HG02973 (cell line): ENCODE results near the gene MISP.

Source experiments
- ATAC-seq: cut with Tn5 transposase; IDR thresholded peaks from one replicate; pipeline ENCODE4 v1.9.1; 2021; ENCODE audit warnings: moderate library complexity; ENCODE audit not compliant: unreplicated experiment

MISP gene

DNA sequence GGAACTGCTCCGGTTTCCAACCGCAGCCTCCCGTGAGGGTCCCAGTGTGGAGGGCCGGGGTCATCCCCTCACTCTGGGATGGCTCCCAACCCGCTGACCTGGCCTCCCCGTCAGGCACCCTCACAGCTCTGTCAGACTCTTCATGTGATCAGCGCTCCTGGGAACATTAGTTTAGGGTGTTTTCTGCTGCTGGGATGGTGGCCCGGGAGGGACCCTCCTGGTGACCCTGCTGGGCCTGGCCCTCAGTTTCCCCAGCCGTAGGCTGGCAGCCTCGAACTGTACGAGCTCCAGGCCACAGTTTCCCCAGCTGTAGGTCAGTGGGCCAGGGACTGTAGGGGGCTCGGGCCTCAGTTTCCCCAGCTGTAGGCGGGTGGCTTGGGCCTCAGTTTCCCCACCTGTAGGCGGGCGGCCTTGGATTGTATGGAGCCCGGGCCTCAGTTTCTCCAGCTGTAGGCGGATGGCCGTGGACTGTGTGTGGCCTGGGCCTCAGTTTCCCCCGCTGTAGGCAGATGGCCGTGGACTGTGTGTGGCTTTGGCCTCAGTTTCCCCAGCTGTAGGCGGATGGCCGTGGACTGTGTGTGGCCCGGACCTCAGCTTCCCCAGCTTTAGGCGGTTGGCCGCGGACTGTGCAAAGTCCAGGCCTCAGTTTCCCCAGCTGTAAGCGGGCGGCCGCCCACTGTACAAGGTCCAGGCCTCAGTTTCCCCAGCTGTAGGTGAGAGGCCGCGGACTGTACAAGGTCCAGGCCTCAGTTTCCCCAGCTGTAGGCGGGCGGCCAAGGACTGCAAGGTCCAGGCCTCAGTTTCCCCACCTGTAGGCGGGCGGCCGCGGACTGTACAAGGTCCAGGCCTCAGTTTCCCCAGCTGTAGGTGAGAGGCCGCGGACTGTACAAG lies 45.0 kb downstream of the MISP start:
- no peak for ATAC-seq

DNA sequence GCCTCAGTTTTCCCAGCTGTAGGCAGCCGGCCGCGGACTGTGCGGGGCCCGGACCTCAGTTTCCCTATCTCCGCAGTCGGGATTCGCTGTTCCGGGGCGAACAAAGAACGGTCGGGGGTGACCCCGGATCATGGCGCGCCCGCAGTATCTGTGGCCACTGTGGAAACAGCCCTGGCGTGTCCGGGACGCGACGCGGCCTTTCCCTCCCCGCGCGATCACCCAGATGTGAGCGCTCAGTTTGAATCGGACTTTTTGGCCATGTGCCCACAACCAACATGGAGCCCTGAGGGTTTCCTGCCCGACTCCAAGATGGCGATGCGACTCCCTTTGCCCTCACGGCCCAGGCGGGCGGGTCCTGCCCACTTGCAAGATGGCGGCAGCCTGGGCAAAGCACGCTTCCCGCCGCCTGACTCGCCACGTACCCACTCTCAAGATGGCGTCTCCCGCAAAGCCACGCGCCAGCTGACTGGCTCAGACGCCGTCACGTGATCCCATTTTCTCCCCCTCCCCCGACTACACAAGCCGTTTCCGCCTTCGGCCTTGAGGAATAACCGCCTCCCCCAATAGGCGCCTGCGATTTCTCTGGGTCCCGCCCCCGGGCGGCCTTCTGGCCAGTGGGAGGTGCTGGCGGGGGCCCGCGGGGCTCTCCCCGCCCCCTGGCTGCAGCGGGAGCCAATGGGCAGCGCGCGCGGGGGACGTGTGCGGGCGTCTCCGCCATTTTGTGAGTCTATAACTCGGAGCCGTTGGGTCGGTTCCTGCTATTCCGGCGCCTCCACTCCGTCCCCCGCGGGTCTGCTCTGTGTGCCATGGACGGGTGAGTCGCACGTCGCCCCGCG lies 46.0 kb downstream of the MISP start, which contains the start of gene PTBP1:
TSS of gene PTBP1 (plus strand) at position 761 of the 836 bp plus-strand sequence. CDS start at position 807, 46 bp downstream.
- ATAC-seq: peak; percentile 69

DNA sequence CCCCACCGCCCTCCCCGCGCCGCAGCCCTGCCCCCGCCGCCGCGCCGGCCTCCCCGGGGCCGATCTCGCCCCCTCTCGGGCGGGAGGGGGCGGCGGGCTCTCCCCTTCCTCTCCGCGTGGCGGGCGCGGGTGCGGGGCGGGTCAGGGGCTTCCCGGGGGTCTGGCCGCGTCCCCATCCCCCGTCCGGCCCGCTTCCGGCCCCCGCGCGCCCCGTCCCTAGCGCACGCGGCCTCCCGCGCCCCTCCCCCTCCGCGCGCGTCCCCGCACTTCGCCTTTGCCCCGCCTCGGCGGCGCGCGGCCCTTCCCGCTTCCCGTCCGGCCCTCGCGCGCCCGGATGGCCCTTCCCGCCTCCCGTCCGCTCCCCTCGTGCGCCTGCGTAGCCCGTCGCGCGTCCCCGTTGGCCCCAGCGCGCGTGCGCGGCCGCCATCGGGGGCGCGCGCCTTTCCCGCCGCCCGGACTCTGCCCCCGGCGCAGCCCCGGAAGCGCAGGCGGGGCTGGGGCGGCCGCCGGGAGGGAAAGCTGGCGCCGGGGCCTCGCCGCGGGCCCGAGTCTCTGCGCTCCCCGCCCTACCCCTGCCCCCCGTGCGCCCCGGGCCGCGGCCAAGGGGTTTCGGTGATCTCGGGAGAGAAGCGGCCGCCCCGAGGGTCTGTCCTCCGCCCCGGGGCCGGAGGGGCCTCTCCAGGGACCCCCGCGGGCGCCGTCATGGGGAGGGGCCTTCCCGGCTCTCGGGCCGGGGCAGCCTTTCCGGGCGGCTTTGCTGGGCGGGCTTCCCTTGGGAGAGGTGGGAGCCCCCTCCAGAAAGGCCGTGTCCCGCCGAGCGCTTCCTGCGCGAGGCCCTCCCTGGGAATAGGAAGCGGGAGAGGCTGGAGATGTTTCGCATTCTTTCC lies 46.9 kb downstream of the MISP start:
- ATAC-seq: peak; percentile 34

DNA sequence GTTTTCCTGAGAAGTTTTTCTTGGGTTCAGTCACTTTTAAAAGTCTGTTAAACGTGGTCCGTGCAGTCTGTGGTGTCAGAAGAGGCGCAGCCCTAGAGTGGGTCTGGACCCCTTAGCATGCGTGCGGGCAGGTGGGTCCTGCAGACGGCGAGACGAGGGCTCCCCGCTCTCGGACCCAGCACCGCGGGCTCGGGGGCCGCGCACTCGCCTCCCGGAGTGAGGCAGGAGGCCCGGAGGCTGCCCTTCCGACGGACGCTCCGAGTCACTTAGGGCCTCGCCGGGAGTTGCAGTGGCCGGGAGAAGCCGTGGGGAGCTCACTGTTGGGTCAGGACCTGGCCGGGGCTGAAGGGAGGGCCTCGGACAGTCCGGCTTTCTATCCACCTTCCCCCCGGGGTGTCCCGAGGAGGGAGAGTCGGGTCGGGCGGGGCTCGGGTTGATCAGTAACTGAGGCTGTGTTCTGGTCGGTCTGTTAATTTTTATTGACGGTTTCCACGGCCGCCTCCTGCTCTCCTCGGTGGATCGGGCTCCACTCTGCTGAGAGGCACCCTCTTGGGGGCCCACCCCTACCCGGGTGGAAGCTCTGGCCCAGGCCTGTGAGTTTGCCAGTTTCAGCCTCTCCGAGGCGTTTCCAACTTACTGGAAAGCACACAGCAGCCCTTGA lies 47.6 kb downstream of the MISP start:
- no peak for ATAC-seq

DNA sequence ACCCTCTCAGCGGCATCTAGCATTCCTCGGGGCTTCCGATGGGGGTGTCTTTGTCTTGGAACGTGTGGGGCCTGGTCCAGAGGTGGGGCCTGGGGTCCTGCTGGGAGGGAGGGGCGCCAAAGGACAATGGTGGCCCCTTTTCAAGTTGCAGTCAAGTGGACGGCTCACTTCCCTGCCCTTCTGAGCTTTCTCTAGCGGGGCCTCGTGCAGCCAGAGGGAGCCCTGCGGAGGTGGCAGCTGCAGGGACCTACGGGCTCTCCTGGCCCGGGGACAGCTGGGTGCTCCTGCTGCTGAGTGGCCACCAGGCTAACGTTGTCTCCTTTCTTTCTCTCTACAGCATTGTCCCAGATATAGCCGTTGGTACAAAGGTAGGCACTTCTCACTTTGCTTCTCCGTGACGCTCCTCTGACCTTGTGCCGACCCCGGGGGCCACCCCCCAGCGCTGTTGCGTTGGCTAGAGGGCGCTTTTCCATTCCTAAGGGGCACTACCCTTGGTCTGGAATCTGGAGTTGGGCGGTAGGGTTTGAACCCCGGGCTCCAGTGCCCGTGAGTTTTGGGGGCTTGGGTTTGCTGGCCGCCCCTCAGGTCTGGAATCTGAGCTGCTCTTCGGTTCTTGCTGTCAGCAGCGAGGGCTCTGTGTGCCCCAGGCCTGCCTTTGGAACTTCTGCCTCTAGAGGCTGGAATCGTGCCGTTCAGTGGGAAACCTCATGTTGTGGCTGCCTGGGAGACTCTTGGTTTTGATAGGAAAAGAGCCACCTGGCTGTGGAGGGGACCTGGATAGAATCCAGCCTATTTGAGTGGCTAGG lies 48.4 kb downstream of the MISP start:
- ATAC-seq: no peak

DNA sequence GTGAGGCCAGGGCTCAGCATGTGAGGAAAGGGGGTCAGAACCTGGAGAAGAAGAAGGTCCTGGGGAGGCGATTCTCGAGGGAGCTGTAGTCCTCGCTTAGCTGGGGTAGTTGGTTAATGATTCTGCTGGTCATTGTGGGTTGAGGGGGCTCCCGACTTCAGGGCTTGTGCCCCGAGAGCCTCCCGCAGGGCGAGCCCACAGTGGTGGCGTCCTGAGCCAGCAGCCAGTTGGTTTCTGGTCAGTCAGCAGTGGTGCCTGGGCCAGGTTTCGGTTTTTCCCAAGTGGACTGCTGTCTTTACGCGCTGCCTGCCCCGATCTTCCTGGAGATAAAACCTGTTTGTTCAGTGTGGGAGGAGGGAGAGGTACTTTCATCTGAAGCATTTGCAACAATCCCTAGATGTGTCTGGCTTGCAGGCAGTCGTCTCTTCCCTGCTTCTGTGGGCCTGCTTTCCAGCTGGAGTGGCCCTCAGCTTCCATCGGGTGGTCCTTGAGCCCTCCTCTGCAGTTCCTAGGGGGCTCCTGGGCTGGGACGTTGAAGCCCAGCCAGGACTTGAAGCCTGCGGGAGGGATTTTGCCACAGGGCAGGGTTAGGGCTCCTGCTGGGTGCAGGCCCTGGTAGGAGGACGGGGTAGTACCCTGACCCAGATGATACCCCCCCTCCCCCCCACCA lies 49.6 kb downstream of the MISP start:
- ATAC-seq: no peak

DNA sequence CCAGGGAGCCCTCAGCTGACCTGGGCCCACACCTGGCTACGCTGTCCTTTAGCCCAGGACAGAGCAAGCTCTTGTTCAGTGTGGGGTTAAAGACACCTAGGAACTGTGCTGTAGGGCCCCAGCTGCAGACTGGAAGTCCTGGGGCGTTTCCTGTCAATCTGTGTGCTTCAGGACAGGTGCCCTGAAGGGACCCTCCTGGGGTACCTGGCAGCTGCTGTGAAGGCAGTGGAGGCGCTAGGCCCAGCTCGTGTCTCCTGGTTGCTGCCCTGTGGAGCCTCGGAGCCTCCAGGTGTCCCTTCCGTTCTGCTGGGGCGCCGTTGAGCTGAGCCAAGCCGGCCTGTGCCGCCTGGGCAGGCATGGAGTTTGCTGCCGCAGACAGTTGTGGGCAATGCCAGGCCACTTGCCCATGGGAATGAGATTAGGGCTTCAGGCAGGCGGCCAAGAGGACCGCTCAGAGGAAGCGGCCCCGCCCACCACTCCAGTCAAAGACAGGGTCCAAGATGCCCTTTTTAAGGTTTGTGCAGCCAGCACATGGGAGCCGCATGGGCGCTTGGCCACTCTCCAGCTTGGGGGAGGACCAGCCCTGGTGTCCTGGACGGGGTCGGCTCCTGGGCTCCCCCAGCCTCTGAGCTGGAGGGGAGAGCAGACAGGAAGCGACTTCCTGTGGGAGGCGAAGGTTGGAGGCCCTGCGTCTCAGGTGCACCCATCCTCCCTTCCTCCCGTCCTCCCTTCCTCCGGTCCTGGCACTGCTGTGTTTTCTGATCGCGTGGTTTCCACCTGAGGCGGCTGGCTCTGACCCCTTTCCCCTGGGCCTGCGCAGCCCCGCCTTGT lies 50.3 kb downstream of the MISP start:
- ATAC-seq: no peak

DNA sequence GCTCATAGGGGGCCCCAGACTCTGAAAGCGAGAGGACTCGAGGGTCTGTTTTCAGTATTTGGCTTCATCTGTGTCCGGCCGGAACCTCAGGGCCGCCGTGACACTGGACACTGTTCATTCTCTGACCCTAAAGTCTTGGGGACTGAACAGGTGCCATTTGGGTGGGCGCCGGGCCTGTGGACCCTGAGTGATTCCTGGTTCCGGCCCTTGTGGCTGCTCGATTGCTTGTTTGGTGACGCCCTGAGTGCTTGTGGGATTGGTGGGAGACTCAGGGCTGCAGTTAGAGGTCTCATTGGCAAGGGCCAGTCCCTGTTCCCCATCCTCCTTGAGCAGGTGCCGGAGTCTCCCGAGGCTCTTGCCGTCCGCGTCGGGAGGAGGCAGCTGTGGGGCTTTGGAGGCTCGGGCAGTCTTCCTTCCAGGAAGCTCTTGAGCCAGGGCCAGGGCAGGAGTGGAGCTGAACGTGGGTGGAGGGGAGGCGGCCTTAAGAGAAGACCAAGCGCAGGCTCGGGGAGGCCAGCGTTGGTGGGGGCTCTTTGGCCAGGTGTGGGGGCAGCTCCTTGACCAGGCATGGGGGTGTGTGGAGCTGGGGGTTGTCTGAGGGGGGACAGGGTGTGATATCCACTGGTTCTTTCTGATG lies 51.1 kb downstream of the MISP start:
- ATAC-seq: no peak

DNA sequence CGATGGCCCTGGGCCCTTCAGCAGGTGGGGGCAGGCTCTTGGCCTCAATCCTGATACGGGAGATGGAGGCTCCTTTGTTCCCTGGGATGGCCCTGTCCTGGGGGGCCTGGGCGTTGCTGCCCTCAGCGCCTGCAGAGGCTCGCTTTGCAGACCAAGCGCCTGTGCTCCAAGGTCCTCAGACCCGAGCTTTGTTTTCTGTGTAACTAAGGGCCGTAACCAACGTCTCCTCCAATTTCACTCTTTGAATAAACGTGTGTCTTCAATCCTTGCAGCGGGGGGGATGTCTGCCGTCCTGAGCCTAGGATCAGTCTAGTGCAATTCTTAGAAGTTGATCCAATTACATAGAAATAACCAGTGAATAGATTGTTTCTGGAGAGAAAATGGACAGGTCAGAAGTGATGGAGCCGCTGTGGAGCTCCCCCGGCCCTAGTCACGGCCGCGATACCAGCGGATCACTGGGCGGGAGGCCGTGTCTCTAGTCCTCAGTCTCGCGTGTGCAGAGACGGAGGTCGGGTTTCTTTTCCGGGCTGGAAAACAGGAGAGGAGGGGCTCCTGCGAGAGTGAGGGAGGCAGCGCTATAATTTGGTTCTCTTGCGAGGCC lies 51.7 kb downstream of the MISP start:
- ATAC-seq: no peak

DNA sequence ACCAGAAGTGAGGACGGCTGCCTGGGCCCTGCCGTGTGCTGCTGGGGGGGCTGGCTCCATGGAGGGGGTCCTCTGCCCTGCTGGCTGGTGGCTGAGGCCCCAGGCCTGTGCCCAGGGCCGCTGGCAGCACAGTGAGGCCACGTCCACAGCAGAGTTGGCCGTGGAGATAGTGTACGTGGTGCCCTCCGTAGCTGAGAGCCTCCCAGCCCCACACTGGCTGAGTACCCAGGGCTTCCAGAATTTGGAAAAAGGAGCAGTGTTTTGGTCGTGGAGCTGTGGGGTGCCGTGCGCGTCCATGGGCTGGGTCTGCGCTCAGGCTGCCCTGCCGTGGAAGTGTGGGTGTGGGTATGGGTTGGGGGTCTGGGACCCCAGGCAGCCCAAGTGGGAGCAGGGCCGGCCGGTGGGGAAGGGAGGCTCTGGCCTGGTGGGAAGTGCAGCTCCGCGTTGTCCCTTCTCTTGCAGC lies 52.2 kb downstream of the MISP start:
- ATAC-seq: no peak

DNA sequence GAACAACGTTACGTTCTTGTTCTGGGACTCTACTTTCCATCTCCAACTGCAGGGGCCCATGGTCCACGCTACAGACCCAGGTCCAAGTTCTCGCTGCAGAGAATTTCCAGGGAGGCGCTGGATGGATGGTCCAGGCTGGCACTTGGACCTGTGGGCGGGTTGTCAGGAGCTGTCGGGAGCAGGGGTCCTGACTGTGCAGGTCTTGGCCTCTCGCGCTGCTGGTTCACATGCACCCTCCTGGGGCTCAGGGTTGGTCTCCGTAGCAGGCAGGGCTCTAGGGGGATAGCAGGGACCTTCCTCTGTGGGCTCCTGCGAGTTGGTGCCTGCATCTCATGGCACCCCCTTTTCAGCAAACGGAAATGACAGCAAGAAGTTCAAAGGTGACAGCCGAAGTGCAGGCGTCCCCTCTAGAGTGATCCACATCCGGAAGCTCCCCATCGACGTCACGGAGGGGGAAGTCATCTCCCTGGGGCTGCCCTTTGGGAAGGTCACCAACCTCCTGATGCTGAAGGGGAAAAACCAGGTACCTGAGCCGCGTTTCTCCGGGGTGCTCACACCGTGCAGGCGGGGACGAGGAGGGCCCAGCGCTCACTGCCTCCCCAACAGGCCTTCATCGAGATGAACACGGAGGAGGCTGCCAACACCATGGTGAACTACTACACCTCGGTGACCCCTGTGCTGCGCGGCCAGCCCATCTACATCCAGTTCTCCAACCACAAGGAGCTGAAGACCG lies 52.9 kb downstream of the MISP start:
- no peak for ATAC-seq

DNA sequence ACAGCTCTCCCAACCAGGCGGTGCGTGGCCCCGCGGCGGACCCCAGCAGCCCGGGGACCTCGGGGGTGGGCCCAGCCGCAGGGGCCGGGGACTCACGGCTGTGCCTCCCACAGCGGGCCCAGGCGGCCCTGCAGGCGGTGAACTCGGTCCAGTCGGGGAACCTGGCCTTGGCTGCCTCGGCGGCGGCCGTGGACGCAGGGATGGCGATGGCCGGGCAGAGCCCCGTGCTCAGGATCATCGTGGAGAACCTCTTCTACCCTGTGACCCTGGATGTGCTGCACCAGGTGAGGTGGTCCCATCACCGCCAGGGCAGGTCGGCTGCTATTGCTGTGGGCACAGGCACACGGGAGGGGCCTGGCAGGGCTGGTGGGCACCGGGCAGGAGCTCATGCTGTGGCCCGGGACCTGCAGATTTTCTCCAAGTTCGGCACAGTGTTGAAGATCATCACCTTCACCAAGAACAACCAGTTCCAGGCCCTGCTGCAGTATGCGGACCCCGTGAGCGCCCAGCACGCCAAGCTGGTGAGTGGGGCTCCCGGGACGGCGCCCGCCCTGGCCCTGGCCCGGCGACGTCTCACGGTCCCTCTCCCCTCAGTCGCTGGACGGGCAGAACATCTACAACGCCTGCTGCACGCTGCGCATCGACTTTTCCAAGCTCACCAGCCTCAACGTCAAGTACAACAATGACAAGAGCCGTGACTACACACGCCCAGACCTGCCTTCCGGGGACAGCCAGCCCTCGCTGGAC lies 53.7 kb downstream of the MISP start:
- no peak for ATAC-seq

DNA sequence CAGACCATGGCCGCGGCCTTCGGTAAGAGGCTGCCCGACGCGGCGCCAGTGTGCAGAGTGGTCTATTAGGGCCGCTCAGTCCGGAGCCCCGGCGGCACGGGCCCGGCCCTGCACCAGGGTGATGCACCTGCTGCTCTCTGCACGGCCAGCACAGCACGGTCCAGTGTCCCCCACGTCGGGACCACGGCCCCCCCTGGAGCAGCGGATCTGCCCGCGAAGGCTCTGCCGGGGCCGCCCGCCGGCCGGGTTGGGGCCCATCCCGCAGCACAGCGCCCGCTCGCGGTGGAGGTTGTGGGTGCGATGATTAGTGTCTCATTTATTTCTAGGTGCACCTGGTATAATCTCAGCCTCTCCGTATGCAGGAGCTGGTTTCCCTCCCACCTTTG lies 54.2 kb downstream of the MISP start:
- no peak for ATAC-seq

DNA sequence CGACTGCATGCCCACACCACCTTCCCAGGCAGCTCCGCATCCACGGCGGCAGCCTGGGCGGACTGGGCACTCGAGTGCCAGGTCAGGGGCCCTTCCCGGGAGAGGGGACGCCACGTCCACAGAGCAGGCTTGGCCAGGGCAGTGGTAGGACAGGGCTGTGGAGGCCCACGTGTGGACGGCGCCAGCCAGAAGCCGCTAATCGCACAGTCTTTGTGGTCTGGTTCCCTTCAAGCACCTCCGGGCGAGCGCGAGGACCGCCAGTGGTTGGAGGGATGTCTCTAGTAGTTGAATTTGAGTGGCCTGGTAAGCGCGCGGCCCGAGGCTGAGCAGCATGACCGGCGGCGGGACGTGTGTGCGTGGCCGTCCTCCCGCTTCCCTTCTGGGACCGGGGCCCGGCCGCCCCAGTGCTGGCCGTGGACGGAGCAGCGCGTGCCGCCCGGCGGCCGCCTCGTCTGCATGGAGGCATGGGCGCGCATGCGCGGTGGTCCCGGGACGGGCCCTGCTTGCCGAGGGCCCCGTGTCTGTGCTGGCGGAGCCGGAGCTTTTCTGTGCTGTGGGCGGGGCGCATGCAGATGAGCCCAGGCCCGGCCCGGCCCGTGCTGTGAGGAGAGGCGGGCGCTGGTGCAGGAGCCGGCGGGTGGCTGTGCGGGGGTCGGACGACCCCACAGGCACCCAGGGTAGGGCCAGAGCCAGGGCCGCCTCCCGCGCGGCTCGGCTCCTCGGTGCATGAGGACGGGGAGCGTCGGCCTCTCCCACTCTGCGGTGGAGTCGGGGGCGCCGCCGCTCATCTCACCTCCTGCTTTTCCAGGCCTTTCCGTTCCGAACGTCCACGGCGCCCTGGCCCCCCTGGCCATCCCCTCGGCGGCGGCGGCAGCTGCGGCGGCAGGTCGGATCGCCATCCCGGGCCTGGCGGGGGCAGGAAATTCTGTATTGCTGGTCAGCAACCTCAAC lies 55.0 kb downstream of the MISP start:
- no peak for ATAC-seq
